ENCODE data around the gene ZNF646.

Gene ZNF646

DNA sequence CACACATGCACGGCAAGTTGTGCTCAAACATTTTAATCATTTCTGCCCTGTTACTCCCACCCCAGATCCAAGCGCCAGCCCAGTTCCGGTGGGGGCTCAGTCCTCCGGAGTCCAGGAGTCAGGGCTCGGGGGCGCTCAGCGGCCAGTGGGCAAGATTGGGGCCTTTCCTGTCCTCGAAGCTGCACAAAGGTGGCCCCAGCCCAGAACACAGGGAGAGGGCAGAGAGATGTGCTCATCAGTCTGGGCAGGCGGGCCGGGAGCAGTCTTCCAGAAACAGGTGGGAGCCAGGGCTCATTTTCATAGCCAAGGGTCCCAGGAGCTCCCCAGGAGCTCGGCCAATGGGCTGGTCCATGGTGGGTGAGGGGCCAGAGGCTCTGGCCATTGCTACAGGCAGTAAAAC lies 57.2 kb downstream of the ZNF646 start:
- DNase-seq: no peak

DNA sequence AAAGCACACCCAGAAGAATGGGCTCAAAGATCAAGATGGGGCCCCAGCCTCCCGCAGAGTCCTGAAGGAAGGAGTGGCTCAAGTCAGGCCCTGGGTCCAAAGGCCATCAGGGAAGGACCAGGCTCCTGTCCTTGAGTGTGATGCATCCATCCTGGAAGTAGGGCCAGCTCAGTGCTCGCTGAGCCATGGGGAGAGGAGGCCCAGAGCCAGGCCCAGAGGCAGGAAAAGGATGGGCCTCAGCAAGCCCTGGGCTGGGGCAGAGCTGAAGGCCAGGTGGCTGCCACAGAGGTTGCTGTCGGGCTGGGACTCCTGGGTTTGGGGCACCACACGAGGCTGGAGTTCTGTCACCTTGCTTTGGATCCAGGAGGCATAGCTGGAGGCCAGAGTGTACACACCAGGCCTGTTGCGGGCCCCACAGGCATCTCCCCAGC lies 57.6 kb downstream of the ZNF646 start:
- no peak for DNase-seq

DNA sequence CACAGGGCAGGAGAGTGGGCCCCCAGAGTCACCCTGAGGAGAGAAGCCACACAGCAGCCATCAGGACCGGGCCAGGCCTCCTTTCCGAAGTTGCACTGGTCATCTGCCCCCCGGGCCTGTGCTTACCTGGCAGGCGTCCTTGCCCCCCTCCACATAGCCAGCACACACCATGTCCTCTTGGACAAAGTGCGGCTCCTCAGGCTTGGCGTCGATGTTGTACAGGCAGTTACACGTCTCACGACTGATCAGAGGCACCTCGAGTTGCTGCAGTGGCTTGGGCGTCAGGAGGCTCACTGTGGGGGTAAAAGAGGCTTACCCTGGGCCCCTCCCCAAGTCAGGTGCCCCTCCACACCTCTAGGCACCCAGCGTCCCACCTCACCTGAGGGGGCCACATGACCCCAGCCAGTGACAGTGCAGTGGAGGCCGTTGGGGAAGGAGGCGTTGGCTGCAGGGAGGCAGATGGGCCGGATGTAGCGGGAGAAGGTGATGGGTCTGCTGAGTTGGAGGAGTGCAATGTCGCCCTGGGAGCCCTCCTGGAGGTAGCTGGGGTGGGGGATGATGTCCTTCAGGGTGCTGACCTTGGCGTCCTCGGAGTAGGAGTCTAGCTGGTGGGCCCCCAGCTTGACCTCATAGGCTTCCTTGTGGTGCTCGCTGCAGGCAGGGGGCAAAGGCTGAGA lies 58.2 kb downstream of the ZNF646 start:
- no peak for DNase-seq

DNA sequence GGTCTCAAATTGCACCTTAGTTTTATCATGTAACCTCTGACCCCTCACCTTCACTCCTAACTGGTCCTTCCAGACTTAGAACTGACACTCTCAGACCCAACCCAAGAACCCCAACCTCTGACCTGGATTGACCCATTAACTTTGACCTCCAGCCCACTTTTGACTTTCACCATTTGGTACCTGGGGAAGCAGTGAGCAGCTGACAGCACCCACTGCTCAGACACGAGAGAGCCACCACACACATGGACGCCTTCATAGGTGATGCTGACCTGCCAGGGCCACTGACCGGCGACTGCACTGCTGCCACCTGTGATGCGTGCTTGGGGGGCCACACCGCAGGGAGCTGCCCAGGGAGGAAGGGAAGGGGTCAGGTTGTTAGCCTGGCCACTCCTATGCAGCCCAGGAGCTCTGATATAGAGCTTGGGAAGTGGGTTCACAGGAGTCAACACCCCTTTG lies 58.9 kb downstream of the ZNF646 start:
- no peak for DNase-seq
